Measurements from ENCODE around the gene BMP8A. TPM values are rescaled to one million over a fixed set of nuclear protein-coding genes. Genes with fewer than 3 reads are reported as not detected.
"Not testable (repeated sequence)": the region's sequence is repeated elsewhere in the genome, so short reads cannot be mapped to it uniquely, and the experiment has no call there.

Gene BMP8A
- polyA plus RNA-seq, 2 of the 4 experiments (the other 2 are of a cell fraction): 0.13 TPM; not detected in 1

- no peak for FAIRE-seq
- H3K4me1 ChIP-seq: no peaks in the 10 kb centered on the region
- H3K9me3 ChIP-seq: no peaks in the 10 kb centered on the region
- POLR2A ChIA-PET: no interaction called here
- no peak for TF ChIP-seq HDAC2 (IDR thresholded peaks at IDR 0.05)
- TF ChIP-seq KDM5A (IDR thresholded peaks at IDR 0.05): no peak
- no peak for TF ChIP-seq ZSCAN20 (CRISPR knock-in tag; IDR thresholded peaks at IDR 0.05)
- no peak for TF ChIP-seq POLR2A (IDR thresholded peaks at IDR 0.05; ENCODE audit: low read length)
- no peak for TF ChIP-seq NR3C1 (IDR thresholded peaks at IDR 0.05)
- TF ChIP-seq SREBF2 (IDR thresholded peaks at IDR 0.05): no peak
- no peak for TF ChIP-seq ESRRA (IDR thresholded peaks at IDR 0.05; ENCODE audit: borderline replicate concordance, low read length)
- TF ChIP-seq BCL3 (IDR thresholded peaks at IDR 0.05): no peak
- no peak for TF ChIP-seq HES2 (IDR thresholded peaks at IDR 0.05)
- TF ChIP-seq ATOH8 (CRISPR knock-in tag; IDR thresholded peaks at IDR 0.05; ENCODE audit: low read depth): no peak
- TF ChIP-seq GATA3 (IDR thresholded peaks at IDR 0.05; ENCODE audit: borderline replicate concordance): no peak
- TF ChIP-seq HMGXB4 (CRISPR knock-in tag; IDR thresholded peaks at IDR 0.05; ENCODE audit: borderline replicate concordance): no peak
- TF ChIP-seq ZFP36 (IDR thresholded peaks at IDR 0.05; ENCODE audit: borderline replicate concordance, partially characterized antibody): no peak
- TF ChIP-seq ZC3H11A (IDR thresholded peaks at IDR 0.05): no peak
- no peak for TF ChIP-seq ELK1 (IDR thresholded peaks at IDR 0.05; ENCODE audit: low read depth, low read length)
- no peak for TF ChIP-seq KDM1A (IDR thresholded peaks at IDR 0.05; ENCODE audit: low read depth)
- TF ChIP-seq BHLHE40 (IDR thresholded peaks at IDR 0.05; ENCODE audit: low read depth, low read length): no peak
- H3K27ac ChIP-seq: no peak overlapping the region
- H3K4me2 ChIP-seq: no peak overlapping the region
- ATAC-seq: no peak
- CTCF ChIA-PET: no interaction called here
- DNase-seq (ENCODE audit: low read depth in 1 of 2, low spot score in 1 of 2): no peak
- H3K4me3 ChIP-seq: no peak overlapping the region
- 56% methylated on average over 3 of the region's 5 CpGs for WGBS (ENCODE audit: missing lambda C conversion rate)
Observed at GRCh38 chr1:39499668-39500067, 8.2 kb downstream of the BMP8A start.

- CTCF ChIA-PET: interaction anchor here (0.6 kb wide), 1 partner anchor 81 kb away, joined by 3 read pairs; no protein-coding TSS in a partner anchor
- POLR2A ChIA-PET: no interaction called here
- WGBS (ENCODE audit: missing lambda C conversion rate): 51% methylated on average over 3 of the region's 4 CpGs
- no peak overlapping the region for H3K4me2 ChIP-seq
- no peaks in the 10 kb centered on the region for H3K9me3 ChIP-seq
- no peak for ATAC-seq
- no peak for DNase-seq (ENCODE audit: low read depth in 1 of 2, low spot score in 1 of 2)
- TF ChIP-seq EHMT2 (IDR thresholded peaks at IDR 0.05; ENCODE audit: low read depth) (no peak), ESRRA (IDR thresholded peaks at IDR 0.05; ENCODE audit: borderline replicate concordance, low read length) (no peak), GATA3 (IDR thresholded peaks at IDR 0.05; ENCODE audit: borderline replicate concordance) (no peak)
- H3K27ac ChIP-seq: no peak overlapping the region
- no peak for FAIRE-seq
- no peaks in the 10 kb centered on the region for H3K4me1 ChIP-seq
- H3K4me3 ChIP-seq: no peak overlapping the region
Observed at GRCh38 chr1:39500862-39501389, 9.5 kb downstream of the BMP8A start.

GRCh38 chr1:39501666-39502065, 10.2 kb downstream of the BMP8A start:
- CTCF ChIA-PET: no interaction called here
- no peak overlapping the region for H3K4me3 ChIP-seq
- H3K4me1 ChIP-seq: no peaks in the 10 kb centered on the region
- no peak for TF ChIP-seq CBX8 (IDR thresholded peaks at IDR 0.05)
- no peak for TF ChIP-seq PHF8 (IDR thresholded peaks at IDR 0.05; ENCODE audit: borderline replicate concordance, low read depth)
- no peak for TF ChIP-seq MAX (IDR thresholded peaks at IDR 0.05)
- TF ChIP-seq HDAC2 (IDR thresholded peaks at IDR 0.05): no peak
- TF ChIP-seq TFCP2L1 (CRISPR knock-in tag; IDR thresholded peaks at IDR 0.05): no peak
- TF ChIP-seq SMC3 (IDR thresholded peaks at IDR 0.05): no peak
- no peak for TF ChIP-seq ELK1 (IDR thresholded peaks at IDR 0.05; ENCODE audit: low read depth, low read length)
- ATAC-seq (no peak), DNase-seq (ENCODE audit: low read depth in 1 of 2, low spot score in 1 of 2) (no peak), FAIRE-seq (no peak)
- WGBS (ENCODE audit: missing lambda C conversion rate): 63% methylated on average over 5 of the region's 5 CpGs
- H3K9me3 ChIP-seq: no peaks in the 10 kb centered on the region
- H3K4me2 ChIP-seq: no peak overlapping the region
- H3K27ac ChIP-seq: no peak overlapping the region
- POLR2A ChIA-PET: no interaction called here

GRCh38 chr1:39504436-39504835, 13.0 kb downstream of the BMP8A start:
- H3K9me3 ChIP-seq; POLR2A ChIA-PET; CTCF ChIA-PET; H3K4me1 ChIP-seq; H3K4me3 ChIP-seq; ATAC-seq; FAIRE-seq; DNase-seq (ENCODE audit: low read depth in 1 of 2, low spot score in 1 of 2); H3K4me2 ChIP-seq; H3K27ac ChIP-seq: not testable (repeated sequence)
- WGBS (ENCODE audit: missing lambda C conversion rate): 64% methylated on average over 9 of the region's 9 CpGs
